Measurements from ENCODE around the gene HES2.
"Not testable (repeated sequence)": the region's sequence is repeated elsewhere in the genome, so short reads cannot be mapped to it uniquely, and the experiment has no call there.

HES2 gene

GRCh38 chr1:6435129-6435528, 15.4 kb upstream of the HES2 start:
- no peak for DNase-seq

GRCh38 chr1:6434186-6434585, 14.5 kb upstream of the HES2 start:
- DNase-seq, result no peak

GRCh38 chr1:6431645-6432579, 12.2 kb upstream of the HES2 start:
- DNase-seq, result not testable (repeated sequence)

GRCh38 chr1:6429660-6430411, 10.1 kb upstream of the HES2 start:
- not testable (repeated sequence) for DNase-seq

- not testable (repeated sequence) for DNase-seq
These were observed 8.7 kb upstream of the HES2 start for GRCh38 chr1:6428453-6428852.

- DNase-seq, result no peak
These were observed 8.0 kb upstream of the HES2 start for GRCh38 chr1:6427441-6428390.

- no peak for DNase-seq
These were observed 7.2 kb upstream of the HES2 start for GRCh38 chr1:6426972-6427350.

GRCh38 chr1:6426277-6426971, 6.7 kb upstream of the HES2 start:
- no peak for DNase-seq

GRCh38 chr1:6425658-6426057, 5.9 kb upstream of the HES2 start:
- DNase-seq, result no peak

GRCh38 chr1:6424619-6425593, 5.2 kb upstream of the HES2 start, which contains the start of gene ESPN:
Gene ESPN (plus strand): TSS chr1:6424776. CDS start chr1:6424956, 180 bp downstream.
- no peak for DNase-seq

- DNase-seq, result no peak
These were observed 4.4 kb upstream of the HES2 start for GRCh38 chr1:6424000-6424565.

GRCh38 chr1:6423321-6423999, 3.7 kb upstream of the HES2 start:
- no peak for DNase-seq

GRCh38 chr1:6421266-6421665, 1.5 kb upstream of the HES2 start:
- no peak for DNase-seq

GRCh38 chr1:6420454-6421042, 829 bp upstream of the HES2 start:
- no peak for DNase-seq

GRCh38 chr1:6419397-6419803, 319 bp downstream of the HES2 start:
- DNase-seq, result no peak

- no peak for DNase-seq
These were observed 887 bp downstream of the HES2 start for GRCh38 chr1:6418668-6419396.

- no peak for DNase-seq
These were observed 1.6 kb downstream of the HES2 start for GRCh38 chr1:6417961-6418667.

- DNase-seq, result no peak
These were observed 2.8 kb downstream of the HES2 start for GRCh38 chr1:6416906-6417305.
